SK-MEL-5 (cell line): Measurements from ENCODE around the gene RPS6KA2. TPM values are rescaled to one million over a fixed set of nuclear protein-coding genes. Genes with fewer than 3 reads are reported as not detected.

Source experiments
- DNase-seq: peaks from one replicate; pipeline ENCODE4 v3.0.0-alpha.2; 2016; ENCODE audit warnings: low read depth, low spot score
- in situ Hi-C: cut with HindIII; loops from 2 replicates; pipeline ENCODE4 v1.10.0; 2016; ENCODE audit warnings: low sequenced_read_pairs, high pct_unique_total_duplicates, low pct_unique_long_range_greater_than_20kb
- total RNA-seq: library from RNA; depleted of rRNA; stranded (reverse); fragments of >200 nt; shearing (Covaris generic); gene quantifications from 2 replicates; pipeline ENCODE4 v1.2.3, GENCODE V29; 2014

The RPS6KA2 gene
- total RNA-seq, 1 experiment from 2014 or later = 2.1 TPM

DNA sequence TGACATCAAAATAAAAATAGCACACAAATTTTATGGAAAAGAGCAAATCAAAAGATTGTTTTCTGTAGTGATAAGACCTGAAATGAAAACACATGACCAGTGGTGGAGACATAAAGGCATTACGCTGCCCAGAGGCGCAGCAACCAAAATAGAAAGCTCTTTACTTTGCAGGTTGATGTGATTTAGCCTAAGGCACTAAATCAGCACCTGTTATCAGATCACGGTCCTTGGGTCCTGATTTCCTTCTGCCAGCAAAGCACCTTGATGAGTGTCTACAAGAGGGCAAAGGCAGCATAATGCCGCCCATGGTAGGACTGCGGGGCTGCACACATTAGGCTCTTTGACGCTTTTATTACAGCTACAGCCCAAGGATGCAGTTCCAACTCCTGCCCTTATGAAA, 21.3 kb downstream of the RPS6KA2 start:
- DNase-seq = no peak
- in situ Hi-C loops = no loop called here

- no peak for DNase-seq
- in situ Hi-C loops = no loop called here
These were observed 22.1 kb downstream of the RPS6KA2 start for GRCh38 chr6:166604911-166605310.

GRCh38 chr6:166604328-166604727, 22.7 kb downstream of the RPS6KA2 start:
- in situ Hi-C loops = no loop called here
- DNase-seq = no peak

DNA sequence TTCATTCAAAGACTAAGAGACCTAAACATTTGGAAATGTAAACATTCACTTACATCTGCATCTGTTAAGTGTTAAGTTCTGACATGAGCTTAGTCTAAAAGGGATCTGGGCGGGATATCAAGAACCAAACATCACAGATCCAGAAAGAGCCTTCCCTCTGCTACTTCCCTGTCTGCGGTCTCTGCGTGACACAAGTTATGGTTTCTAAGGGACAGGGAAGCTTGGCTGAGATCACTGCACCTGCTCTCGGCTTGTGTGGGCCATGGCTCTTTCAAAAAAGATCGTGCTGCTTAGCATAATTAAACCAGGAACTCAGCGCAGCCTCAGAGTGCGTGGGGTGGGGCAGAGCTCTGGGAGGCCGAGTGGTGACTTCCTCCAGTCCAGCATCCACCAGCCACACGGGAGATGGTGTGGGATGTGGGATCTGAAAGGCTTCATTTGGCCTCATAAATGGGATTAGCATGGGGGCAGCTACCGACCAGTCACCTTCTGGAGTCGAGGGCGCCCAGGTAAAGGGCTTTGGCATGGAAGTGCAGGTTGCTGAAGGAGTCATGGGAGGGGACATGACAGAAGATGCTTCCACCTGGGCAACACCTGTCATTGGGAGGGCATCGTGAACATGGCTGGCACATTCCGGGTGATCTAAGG, 23.9 kb downstream of the RPS6KA2 start:
- no peak for DNase-seq
- in situ Hi-C loops = no loop called here

DNA sequence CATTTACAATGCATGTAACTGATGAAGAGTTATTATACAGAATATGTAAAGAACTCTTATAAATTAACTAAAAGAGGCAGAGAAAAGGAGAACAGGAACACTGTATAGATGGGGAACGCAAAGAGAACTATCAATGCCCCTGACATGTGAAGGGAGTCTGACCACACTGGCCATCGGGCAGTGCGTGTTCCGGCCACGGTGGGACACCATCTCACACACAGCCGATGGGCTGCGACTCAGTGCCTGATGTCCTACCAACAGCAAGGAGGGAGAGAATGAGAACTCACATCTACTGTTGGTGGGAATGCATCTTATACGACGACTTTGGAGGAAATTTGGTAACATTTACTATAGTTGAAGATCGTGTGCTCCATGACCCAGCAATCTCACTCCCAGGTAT, 25.1 kb downstream of the RPS6KA2 start:
- no peak for DNase-seq
- in situ Hi-C loops = no loop called here

DNA sequence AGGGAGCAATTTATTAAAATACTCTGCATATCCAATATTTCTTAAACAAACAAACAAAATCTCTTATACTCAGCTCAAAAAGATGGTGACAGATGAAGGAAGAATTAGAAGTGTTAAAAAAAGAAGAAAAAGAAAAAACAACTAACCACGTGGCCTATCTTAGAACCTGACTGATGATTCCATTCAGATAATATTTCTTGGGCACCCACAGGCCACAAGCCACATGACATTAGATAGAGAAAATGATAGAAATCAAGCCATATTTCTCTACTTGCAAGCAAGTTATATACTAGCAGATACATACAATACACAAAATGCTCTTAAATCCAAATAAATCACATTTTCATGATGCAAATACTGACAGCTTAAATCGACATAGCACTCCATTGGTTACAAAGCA, 26.1 kb downstream of the RPS6KA2 start:
- DNase-seq = no peak
- in situ Hi-C loops = no loop called here

DNA sequence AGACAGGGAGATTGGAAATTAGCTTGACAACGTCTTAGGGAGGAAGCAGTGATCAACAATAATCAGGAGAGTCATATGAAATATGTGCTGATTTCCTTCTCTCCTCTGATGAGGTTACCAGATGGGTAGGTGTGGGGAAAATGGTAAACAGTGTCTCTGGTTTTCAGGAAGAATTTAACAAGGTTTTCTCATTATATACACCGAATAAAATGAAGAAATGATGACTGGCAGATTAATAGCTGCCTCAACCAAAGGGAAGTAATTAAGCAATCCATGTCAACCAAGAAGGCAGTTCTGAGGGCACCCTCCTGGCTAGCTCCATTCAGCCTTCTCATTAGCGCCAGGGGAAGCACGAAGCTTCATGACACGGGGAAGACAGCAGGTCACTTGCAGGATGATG, 27.8 kb downstream of the RPS6KA2 start:
- no peak for DNase-seq
- in situ Hi-C loops = no loop called here

DNA sequence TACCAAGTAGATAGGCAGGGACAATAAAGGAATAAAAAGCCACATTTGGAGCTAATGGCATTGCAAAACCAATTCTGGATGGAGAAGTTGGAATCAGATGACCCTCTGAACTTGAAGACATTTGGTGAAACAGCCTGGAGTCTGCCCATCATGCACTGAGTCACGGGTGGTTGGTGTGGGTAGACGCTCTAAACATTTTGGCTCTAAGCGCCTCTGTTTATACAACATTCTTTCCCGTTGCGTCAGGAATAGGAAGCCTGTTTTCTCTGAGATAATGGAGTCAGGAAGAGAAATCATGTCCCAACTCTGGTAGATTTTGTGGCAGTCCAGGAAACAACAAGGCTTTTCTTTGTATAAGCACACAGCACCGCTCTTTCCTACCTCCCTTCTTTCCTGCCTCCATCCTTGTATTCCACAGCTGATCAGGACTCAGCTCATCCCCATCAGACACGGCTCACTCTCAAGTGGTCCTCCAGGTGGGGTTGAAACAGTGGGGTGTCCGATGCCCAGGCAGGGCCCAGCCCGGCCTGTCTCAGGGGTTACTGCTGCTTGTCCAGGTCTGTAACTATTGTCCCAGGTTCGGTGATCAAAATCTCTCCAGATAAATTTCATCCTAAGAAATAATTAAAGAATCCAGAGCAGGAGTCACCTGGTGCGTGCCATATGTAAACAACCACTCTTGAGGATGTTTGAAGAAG, 28.5 kb downstream of the RPS6KA2 start:
- DNase-seq = peak; percentile 60
- in situ Hi-C loops = no loop called here

- in situ Hi-C loops = no loop called here
These were observed 29.2 kb downstream of the RPS6KA2 start for GRCh38 chr6:166597711-166598440.

DNA sequence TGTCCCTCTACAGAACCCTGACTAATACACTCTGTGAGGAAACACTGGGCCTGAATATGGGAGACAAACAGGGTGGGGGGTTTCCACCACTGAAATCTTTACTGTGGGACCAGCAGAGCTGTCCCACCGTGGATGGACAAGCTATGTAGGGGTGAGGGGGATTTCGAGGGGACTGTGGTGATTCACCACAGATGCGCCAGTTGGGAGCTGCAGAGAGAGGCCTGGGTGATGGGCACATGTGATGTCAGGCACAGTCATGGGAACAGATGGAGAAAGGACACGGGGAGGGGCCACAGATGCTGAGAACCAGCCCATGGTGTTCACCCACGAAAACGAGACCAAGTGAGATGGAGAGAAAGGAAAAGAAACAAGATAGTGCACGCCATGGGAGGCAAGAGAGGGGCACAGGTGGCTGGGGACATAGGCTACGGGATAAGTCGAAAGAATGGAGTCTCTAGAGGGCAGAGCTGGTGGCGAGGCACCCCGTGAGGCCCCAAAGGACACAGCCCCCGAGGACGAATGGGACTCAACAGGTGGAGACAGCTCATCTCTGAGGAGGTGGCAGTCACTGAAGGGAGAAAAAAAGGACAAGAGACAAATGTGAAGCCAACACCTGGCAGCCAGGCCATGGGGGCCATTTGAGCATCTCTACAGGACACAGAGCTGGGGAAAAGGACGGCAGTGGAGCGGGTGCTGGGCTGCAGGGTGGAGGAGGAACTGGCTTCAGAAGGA, 30.1 kb downstream of the RPS6KA2 start:
- DNase-seq = no peak
- in situ Hi-C loops = no loop called here

More at GRCh38 chr6:166597711-166598440, 29.2 kb downstream of the RPS6KA2 start:
- DNase-seq = no peak

DNA sequence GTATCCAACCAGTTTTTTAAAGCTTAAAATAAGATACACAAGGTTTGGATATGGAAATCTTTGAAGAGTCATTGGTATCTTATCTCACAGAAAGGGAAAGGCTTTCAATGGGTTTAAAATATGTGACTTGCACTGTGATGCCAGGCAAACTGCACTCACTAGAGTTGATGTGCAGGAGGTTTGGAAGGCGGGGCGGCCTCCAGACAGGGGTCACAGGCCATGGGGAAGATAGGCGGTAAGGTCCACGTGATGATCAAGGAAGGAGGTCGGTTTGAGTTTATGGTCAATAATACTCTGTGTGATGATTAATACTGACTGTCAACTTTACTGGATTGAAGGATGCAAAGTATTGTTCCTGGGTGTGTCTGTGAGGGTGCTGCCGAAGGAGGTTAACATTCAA, 31.1 kb downstream of the RPS6KA2 start:
- no peak for DNase-seq
- in situ Hi-C loops = no loop called here

DNA sequence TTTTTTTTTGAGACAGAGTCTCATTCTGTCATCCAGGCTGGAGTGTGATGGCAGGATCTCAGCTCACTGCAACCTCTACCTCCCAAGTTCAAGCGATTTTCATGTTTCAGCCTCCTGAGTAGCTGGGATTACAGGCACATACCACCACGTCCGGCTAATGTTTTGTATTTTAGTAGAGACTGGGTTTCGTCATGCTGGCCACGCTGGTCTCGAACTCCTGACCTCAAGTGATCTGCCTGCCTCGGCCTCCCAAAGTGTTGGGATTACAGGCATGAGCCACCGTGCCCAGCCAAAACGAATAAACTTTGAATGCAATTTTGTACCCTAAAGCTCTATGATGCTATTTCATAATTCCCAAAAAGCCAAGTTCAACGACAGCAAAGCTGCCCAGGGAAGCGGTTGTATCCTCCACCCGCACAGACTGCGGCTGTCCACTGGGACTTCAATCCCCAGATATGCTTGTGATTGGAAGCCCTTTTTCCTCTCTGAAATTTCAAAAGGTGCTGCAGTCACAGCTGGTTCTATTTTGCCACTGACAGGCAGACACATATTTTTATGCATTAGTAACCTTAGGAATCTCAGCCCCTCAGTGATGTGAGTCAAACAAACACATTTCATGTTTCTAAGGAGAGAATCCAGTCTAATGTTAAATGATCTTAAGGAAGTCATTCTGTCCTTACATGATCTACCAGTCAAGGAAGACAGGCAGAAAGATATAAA, 31.8 kb downstream of the RPS6KA2 start:
- in situ Hi-C loops = no loop called here
- no peak for DNase-seq

- in situ Hi-C loops = no loop called here
- DNase-seq = no peak
These were observed 34.2 kb downstream of the RPS6KA2 start for GRCh38 chr6:166592821-166593220.

- no peak for DNase-seq
- in situ Hi-C loops = no loop called here
These were observed 35.0 kb downstream of the RPS6KA2 start for GRCh38 chr6:166591961-166592520.

- in situ Hi-C loops = no loop called here
- DNase-seq = no peak
These were observed 36.0 kb downstream of the RPS6KA2 start for GRCh38 chr6:166591026-166591425.

- in situ Hi-C loops = no loop called here
These were observed 37.1 kb downstream of the RPS6KA2 start for GRCh38 chr6:166589786-166590574.

DNA sequence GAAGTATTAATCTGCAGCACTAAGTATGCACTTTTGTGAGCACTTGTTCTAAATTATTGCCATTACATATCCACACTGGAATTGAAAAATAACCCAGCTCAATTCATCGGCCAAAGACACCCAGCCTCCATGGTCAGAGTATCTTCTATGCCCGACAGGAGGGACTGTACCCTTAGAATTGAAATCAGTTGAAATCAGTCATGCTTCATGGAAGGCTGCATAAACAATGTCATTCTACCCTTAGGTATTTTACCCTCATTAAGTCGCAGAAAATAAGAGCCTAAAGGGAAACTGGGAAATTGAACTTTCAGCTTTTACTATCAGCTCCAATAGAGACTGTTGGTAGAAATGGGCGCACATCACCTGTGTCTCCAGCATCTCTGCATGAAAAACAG, 37.7 kb downstream of the RPS6KA2 start:
- no peak for DNase-seq
- in situ Hi-C loops = no loop called here

More at GRCh38 chr6:166589786-166590574, 37.1 kb downstream of the RPS6KA2 start:
- no peak for DNase-seq
